ENCODE results near the gene SND1. TPM values are rescaled to one million over a fixed set of nuclear protein-coding genes. Genes with fewer than 3 reads are reported as not detected.

The SND1 gene
- total and polyA plus RNA-seq, 12 donors, result 58.9 to 266 (median 132) TPM

DNA sequence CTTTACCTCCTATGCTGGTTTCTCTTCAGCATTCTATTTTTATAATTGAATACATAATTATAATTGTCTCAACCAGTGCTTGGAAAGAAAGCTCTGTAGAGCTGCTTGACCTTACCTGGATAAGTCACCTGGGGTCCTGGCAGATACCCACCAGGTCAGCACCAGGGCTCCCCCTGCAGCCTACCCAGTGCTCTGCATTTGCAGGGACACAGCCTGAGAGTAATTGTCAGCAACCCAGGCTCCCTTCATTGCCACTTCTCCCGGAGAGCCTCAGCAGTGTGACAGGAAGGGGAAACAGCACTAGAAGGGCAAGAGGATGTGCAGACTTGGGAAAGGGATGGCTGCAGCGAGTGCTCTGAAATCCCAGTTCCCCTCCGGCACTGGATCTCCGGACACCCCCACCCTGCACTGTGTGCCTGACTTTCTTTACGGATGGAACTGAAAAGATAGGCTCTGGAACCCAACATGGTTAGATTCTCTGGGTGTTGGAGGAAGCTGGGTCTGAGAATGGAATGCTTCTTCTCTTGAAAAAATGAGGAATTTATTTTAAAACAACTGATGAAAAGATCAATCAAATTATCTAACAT is 22.6 kb upstream of the SND1 start:
- no peak for TF ChIP-seq POLR2A (IDR thresholded peaks at IDR 0.05)
- TF ChIP-seq, protein P1, sequence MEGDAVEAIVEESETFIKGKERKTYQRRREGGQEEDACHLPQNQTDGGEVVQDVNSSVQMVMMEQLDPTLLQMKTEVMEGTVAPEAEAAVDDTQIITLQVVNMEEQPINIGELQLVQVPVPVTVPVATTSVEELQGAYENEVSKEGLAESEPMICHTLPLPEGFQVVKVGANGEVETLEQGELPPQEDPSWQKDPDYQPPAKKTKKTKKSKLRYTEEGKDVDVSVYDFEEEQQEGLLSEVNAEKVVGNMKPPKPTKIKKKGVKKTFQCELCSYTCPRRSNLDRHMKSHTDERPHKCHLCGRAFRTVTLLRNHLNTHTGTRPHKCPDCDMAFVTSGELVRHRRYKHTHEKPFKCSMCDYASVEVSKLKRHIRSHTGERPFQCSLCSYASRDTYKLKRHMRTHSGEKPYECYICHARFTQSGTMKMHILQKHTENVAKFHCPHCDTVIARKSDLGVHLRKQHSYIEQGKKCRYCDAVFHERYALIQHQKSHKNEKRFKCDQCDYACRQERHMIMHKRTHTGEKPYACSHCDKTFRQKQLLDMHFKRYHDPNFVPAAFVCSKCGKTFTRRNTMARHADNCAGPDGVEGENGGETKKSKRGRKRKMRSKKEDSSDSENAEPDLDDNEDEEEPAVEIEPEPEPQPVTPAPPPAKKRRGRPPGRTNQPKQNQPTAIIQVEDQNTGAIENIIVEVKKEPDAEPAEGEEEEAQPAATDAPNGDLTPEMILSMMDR (IDR thresholded peaks at IDR 0.05), result peak in 2 of 6 experiments; percentile 19 to 20
- WGBS, 4 donors, result 13 to 20% (median 16%) methylated on average over 5 of the region's 5 CpGs
- DNase-seq, result peak in 2 of 7 donors; percentile 13 to 28
- intact Hi-C loops (cut with DNase I), result no loop called here
- Histone ChIP-seq H3K36me3 (replicated peaks in 1 of 2) (no peaks in the 10 kb centered on the region), H3K4me1 (replicated peaks in 1 of 2) (no peaks in the 10 kb centered on the region), H3K27ac (no peak overlapping the region), H3K9me3 (replicated peaks in 1 of 3) (no peaks in the 10 kb centered on the region), H3K4me3 (no peak overlapping the region), H3K27me3 (peaks cover 5% of the 10 kb centered on the region)

DNA sequence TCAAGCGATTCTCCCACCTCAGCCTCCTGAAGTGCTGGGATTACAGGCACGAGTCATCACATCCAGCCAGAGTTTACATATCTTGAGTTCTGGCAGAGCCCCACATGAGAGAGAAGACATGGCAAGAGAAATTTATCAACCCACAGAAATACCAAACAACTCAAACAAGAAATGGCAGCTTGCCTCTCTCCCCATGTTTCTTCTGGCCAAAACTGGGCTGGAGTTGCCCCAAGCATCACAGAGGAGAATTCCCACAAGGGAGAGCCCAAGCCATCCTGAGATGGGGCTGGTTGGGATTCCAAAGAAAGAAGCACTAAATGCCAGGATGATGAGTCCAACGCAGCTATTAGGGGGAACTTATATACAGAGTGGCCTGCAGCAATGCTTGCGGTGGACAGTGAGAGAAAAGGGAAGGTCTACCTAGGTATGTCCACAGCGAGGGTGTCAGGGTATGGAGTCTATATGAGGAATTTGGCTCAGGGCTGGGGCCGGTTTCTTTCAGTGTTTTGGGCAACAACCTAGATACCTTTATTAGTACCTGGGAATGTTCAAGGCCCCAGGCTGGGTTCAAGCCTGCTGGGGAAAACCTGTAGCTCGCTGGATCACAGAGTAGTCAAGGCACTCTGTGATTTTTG is 19.6 kb upstream of the SND1 start:
- Histone ChIP-seq H3K36me3 (replicated peaks in 1 of 2) (no peaks in the 10 kb centered on the region), H3K4me3 (no peak overlapping the region), H3K27me3 (peaks cover 3% of the 10 kb centered on the region), H3K9me3 (replicated peaks in 1 of 3) (no peaks in the 10 kb centered on the region), H3K27ac (no peak overlapping the region), H3K4me1 (replicated peaks in 1 of 2) (no peaks in the 10 kb centered on the region)
- intact Hi-C loops (cut with DNase I), result no loop called here
- TF ChIP-seq POLR2A (IDR thresholded peaks at IDR 0.05), result no peak
- TF ChIP-seq, protein P1 (IDR thresholded peaks at IDR 0.05), result no peak
- DNase-seq, result no peak
- 73 to 82% (median 79%) methylated on average over 7 of the region's 7 CpGs for WGBS, 4 donors

DNA sequence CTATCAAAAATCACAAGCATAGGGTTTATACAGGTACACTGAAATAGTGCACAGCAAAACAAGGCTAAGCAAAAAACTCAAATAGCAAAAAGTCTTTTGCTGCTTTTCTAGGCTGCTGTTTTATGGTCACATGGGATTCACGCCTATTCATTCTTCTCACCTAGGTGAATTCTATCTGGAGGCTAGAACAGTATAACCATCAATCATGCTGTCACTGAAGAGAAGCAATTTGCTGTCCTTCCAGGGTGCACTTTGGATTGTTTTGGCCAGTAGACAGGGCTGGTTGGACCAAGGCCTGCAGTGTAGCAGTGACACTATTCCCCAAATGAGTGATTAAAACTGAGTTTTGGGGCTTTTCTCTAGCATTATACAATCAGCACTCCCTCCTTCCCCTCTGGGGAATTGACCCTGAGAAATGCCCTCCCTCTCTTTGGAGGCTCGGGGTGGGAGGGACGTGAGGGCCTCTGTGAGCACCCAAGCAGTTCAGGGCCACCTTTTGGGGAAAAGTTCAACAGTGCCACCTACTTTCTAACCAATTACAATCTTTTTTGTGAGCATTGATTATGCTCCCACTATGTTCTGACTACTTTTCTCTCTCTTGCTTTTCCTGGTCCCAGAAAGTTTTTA is 16.2 kb upstream of the SND1 start:
- no peaks in the 10 kb centered on the region for H3K36me3 ChIP-seq (replicated peaks in 1 of 2)
- peaks cover 3% of the 10 kb centered on the region for H3K27me3 ChIP-seq
- H3K9me3 ChIP-seq (replicated peaks in 1 of 3), result no peaks in the 10 kb centered on the region
- WGBS, 4 donors, result 34 to 59% (median 48%) methylated on average over 3 of the region's 3 CpGs
- no peak for DNase-seq
- no peak overlapping the region for H3K27ac ChIP-seq
- H3K4me1 ChIP-seq (replicated peaks in 1 of 2), result no peaks in the 10 kb centered on the region
- intact Hi-C loops (cut with DNase I), result no loop called here
- H3K4me3 ChIP-seq, result no peak overlapping the region
- TF ChIP-seq, protein P1 (IDR thresholded peaks at IDR 0.05), result no peak

DNA sequence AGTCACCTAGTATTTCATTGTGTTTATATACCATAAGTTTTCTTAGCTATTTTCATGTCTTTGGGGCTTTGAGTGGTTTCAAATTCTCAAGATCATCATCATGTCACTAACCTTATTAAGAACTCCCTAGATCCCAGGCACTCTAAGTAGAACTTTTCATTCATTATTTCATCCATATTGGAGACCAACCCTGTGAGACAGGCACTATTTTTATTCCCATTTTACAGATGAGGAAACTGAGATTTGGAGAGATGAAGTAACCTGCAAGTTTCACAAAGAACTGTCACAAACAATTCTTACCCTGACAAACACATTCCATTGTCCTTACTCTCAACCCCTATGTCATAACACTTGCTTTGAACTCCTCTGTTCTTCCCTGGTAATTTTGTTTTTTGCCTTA is 13.8 kb upstream of the SND1 start:
- Histone ChIP-seq H3K27ac (no peak overlapping the region), H3K9me3 (replicated peaks in 1 of 3) (no peaks in the 10 kb centered on the region), H3K4me1 (replicated peaks in 1 of 2) (no peaks in the 10 kb centered on the region), H3K27me3 (peaks cover 1% of the 10 kb centered on the region), H3K4me3 (no peak overlapping the region), H3K36me3 (replicated peaks in 1 of 2) (no peaks in the 10 kb centered on the region)
- no peak for DNase-seq
- TF ChIP-seq POLR2A (IDR thresholded peaks at IDR 0.05), result no peak
- TF ChIP-seq, protein P1 (IDR thresholded peaks at IDR 0.05), result no peak
- intact Hi-C loops (cut with DNase I), result no loop called here
